ENCODE results near the gene HES5. TPM values are rescaled to one million over a fixed set of nuclear protein-coding genes. Genes with fewer than 3 reads are reported as not detected.

Gene HES5
- total RNA-seq, 1 experiment from 2014 or later: not detected

DNA sequence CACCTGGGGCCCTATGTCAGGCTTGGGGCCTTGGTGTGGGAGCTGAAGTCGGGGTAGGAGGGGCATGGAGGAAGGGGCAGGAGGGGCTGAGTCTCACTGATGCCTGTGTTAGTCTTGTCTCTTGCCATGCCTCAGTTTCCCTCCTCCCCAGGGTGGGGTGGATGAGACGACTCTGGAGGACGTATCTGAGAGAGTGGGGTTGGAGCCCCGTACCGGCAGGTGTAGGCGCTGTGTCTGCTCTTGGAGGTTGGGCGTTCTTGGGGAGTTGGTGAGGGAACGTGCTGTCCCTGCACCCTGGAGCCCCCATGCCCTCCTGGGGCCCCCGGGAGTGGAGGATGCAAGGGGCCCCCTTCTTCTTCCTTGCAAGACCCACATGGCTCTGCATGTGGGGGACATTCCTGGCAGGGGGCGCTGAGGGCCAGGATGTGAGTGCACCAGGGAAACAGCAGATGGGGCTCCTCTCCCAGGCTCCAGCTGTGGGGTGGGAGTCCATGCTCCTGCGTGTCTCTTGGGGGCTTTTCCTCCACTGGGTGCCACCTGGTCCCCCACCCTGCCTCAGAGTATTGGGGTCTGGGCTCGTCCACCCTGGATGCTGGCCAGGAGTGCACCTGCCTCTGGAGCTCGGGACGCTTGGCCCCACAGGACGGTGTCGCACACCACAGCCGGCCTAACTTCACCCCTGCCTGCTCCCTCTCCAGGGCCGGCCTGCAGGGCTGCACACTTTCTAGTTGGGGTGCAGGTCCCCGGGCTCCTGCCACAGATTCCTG is 24.7 kb upstream of the HES5 start:
- no peaks in the 10 kb centered on the region for H3K36me3 Mint-ChIP-seq (ENCODE audit: insufficient read depth in 1 of 3, low read depth in 3 of 3)
- no peaks in the 10 kb centered on the region for H3K79me1 ChIP-seq (ENCODE audit: insufficient read depth, low read depth, low read length, poor library complexity, severe bottlenecking)
- H2BK15ac ChIP-seq (ENCODE audit: low read depth, low read length): no peak overlapping the region
- no peak overlapping the region for H3K18ac ChIP-seq (ENCODE audit: insufficient read length, low read depth, low read length)
- no peaks in the 10 kb centered on the region for H3K79me2 ChIP-seq (ENCODE audit: insufficient read depth, low read length)
- H2BK20ac ChIP-seq (ENCODE audit: low read depth, low read length, poor library complexity, severe bottlenecking): no peak overlapping the region
- H3K9me3 Mint-ChIP-seq: no peaks in the 10 kb centered on the region
- H3K4me1 Mint-ChIP-seq: peaks cover 9 to 11% of the 10 kb centered on the region in 2 experiments
- H3K4me2 ChIP-seq (ENCODE audit: insufficient read depth, insufficient read length, low read length): no peak overlapping the region
- no peak for DNase-seq
- H3K27me3 ChIP-seq (ENCODE audit: insufficient read depth, low read length): no peaks in the 10 kb centered on the region
- no peaks in the 10 kb centered on the region for H3K4me1 ChIP-seq (ENCODE audit: insufficient read depth, low read length)
- no peak overlapping the region for H3K23ac ChIP-seq (ENCODE audit: insufficient read length, low read depth, low read length)
- H3K14ac ChIP-seq (ENCODE audit: insufficient read depth, low read length): no peak overlapping the region; the same call in 1 of the 2 replicates
- H4K8ac ChIP-seq (replicated peaks; ENCODE audit: insufficient read length, low read depth, low read length): no peak overlapping the region
- H2BK5ac ChIP-seq (ENCODE audit: insufficient read length, low read length): no peak overlapping the region
- H3K23me2 ChIP-seq (ENCODE audit: insufficient read length, low read depth, low read length, poor library complexity, severe bottlenecking): no peaks in the 10 kb centered on the region
- TF ChIP-seq, protein P1, sequence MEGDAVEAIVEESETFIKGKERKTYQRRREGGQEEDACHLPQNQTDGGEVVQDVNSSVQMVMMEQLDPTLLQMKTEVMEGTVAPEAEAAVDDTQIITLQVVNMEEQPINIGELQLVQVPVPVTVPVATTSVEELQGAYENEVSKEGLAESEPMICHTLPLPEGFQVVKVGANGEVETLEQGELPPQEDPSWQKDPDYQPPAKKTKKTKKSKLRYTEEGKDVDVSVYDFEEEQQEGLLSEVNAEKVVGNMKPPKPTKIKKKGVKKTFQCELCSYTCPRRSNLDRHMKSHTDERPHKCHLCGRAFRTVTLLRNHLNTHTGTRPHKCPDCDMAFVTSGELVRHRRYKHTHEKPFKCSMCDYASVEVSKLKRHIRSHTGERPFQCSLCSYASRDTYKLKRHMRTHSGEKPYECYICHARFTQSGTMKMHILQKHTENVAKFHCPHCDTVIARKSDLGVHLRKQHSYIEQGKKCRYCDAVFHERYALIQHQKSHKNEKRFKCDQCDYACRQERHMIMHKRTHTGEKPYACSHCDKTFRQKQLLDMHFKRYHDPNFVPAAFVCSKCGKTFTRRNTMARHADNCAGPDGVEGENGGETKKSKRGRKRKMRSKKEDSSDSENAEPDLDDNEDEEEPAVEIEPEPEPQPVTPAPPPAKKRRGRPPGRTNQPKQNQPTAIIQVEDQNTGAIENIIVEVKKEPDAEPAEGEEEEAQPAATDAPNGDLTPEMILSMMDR (conservative IDR thresholded peaks at IDR 0.05): peak; percentile 60
- H4K91ac ChIP-seq (ENCODE audit: insufficient read length, low read depth, low read length): no peak overlapping the region
- no peaks in the 10 kb centered on the region for H4K20me1 ChIP-seq (ENCODE audit: control insufficient read depth, insufficient read depth, insufficient read length)
- H2BK12ac ChIP-seq (ENCODE audit: insufficient read length, low read depth, low read length): no peak overlapping the region
- H4K5ac ChIP-seq (ENCODE audit: insufficient read length, low read depth, low read length): no peak overlapping the region
- no peak overlapping the region for H2AK5ac ChIP-seq (ENCODE audit: insufficient read length, low read length)
- WGBS (ENCODE audit: extremely low coverage, insufficient read length, low lambda C conversion rate): no CpG with 5 or more reads among the region's 19 CpGs
- H3K4me3 Mint-ChIP-seq: no peak overlapping the region
- H3K27ac Mint-ChIP-seq: no peak overlapping the region
- no peak overlapping the region for H2BK120ac ChIP-seq (ENCODE audit: low read depth, low read length, poor library complexity, severe bottlenecking)
- H3K9ac ChIP-seq (ENCODE audit: extremely low read depth, insufficient read length, low read length): no peak overlapping the region
- H3T11ph ChIP-seq (ENCODE audit: low read length): no peak overlapping the region
- no peak overlapping the region for H3K27ac ChIP-seq (ENCODE audit: insufficient read length, low read depth, low read length)
- H3K4ac ChIP-seq (ENCODE audit: low read depth, low read length): no peak overlapping the region
- no peak overlapping the region for H3K56ac ChIP-seq (ENCODE audit: insufficient read length, low read depth, low read length)
- no peaks in the 10 kb centered on the region for H3K27me3 Mint-ChIP-seq (ENCODE audit: low read depth)
- no peak overlapping the region for H2AFZ ChIP-seq (ENCODE audit: low read length)
- no peaks in the 10 kb centered on the region for H3K9me3 ChIP-seq (ENCODE audit: control insufficient read depth, low read depth, low read length)
